PC-3 (cell line): ENCODE data around the gene HAPLN2. TPM values are rescaled to one million over a fixed set of nuclear protein-coding genes. Genes with fewer than 3 reads are reported as not detected.
A peak's percentile ranks its signal among the peaks of the same experiment; 100 is the strongest.

Experiments used
- ATAC-seq: fragments of 200-7000 bp; cut with Tn5 transposase; 2 replicates; pipeline ENCODE4 v1.9.1; 2020; ENCODE audit warnings: mild to moderate bottlenecking, moderate library complexity
- BruUV-seq: library from RNA; stranded (reverse); fragments of 400-500 nt; replicated peaks from 2 replicates; lab custom pipeline; 2021; lab: Mats Ljungman, UMichigan
- CTCF ChIA-PET: fragments of 300-600 bp; sonication (Branson Sonifier 250); formaldehyde crosslinking; loops from one replicate; lab custom pipeline; 2022; ENCODE audit warnings: antibody characterized with exemption; lab: Charles Lee
- POLR2A ChIA-PET: fragments of 300-600 bp; sonication (Branson Sonifier 250); formaldehyde crosslinking; loops from one replicate; lab custom pipeline; 2022; ENCODE audit warnings: antibody characterized with exemption; ENCODE audit not compliant: unreplicated experiment; lab: Charles Lee
- DNase-seq: peaks from one replicate; pipeline ENCODE4 v3.0.0-alpha.2; 2015
- H2AFZ ChIP-seq: fragments of 300-600 bp; sonication (generic); 2 replicates; pipeline ENCODE4 v1.6.0; 2016; ENCODE audit warnings: antibody characterized with exemption, low read length
- H3F3A ChIP-seq: fragments of 300-600 bp; sonication (generic); one replicate; pipeline ENCODE4 v1.6.0; 2017; ENCODE audit warnings: antibody characterized with exemption, low read length, control low read depth, mild to moderate bottlenecking; ENCODE audit not compliant: unreplicated experiment
- H3K27ac ChIP-seq: fragments of 300-600 bp; sonication (generic); 2 replicates; pipeline ENCODE4 v1.5.1; 2016; ENCODE audit warnings: mild to moderate bottlenecking, low read length
- H3K27me3 ChIP-seq: fragments of 300-600 bp; sonication (generic); 2 replicates; pipeline ENCODE4 v1.6.1; 2016; ENCODE audit warnings: low read length, mixed read lengths
- H3K36me3 ChIP-seq: fragments of 300-600 bp; sonication (generic); 2 replicates; pipeline ENCODE4 v1.6.1; 2016; ENCODE audit warnings: low read depth, mixed run types, low read length, mixed read lengths
- H3K4me1 ChIP-seq: fragments of 300-600 bp; sonication (generic); 2 replicates; pipeline ENCODE4 v1.5.1; 2016; ENCODE audit warnings: low read length; ENCODE audit not compliant: insufficient read depth
- H3K4me2 ChIP-seq: fragments of 300-600 bp; sonication (generic); 2 replicates; pipeline ENCODE4 v1.6.0; 2016; ENCODE audit warnings: low read length
- H3K4me3 ChIP-seq: fragments of 300-600 bp; sonication (generic); 2 replicates; pipeline ENCODE4 v1.5.1; 2016; ENCODE audit warnings: mild to moderate bottlenecking, low read length, mixed read lengths
- H3K79me2 ChIP-seq: fragments of 300-600 bp; sonication (generic); 2 replicates; pipeline ENCODE4 v1.6.1; 2017; ENCODE audit warnings: low read length, mixed read lengths
- H3K9ac ChIP-seq: fragments of 300-600 bp; sonication (generic); 2 replicates; pipeline ENCODE4 v1.6.0; 2016; ENCODE audit warnings: mild to moderate bottlenecking, low read length
- H3K9me2 ChIP-seq: fragments of 300-600 bp; sonication (generic); replicated peaks from 2 replicates; pipeline ENCODE4 v1.6.1; 2016; ENCODE audit warnings: mixed run types, low read length, mixed read lengths
- H3K9me3 ChIP-seq: fragments of 300-600 bp; sonication (generic); 2 replicates; pipeline ENCODE4 v1.6.1; 2016; ENCODE audit warnings: low read length, mixed read lengths
- H4K20me1 ChIP-seq: fragments of 300-600 bp; sonication (generic); 2 replicates; pipeline ENCODE4 v1.6.1; 2016; ENCODE audit warnings: low read length, mixed read lengths
- CTCF ChIP-seq: fragments of 300-600 bp; sonication (generic); conservative IDR thresholded peaks from 2 replicates; pipeline ENCODE4 v1.5.1; 2017; ENCODE audit warnings: antibody characterized with exemption, low read depth, mild to moderate bottlenecking, low read length
- EZH2 ChIP-seq: fragments of 300-600 bp; sonication (generic); IDR thresholded peaks from one replicate; pipeline ENCODE4 v1.6.1; 2017; ENCODE audit warnings: antibody characterized with exemption, mild to moderate bottlenecking, low read length; ENCODE audit not compliant: unreplicated experiment
- EZH2phosphoT487 ChIP-seq: fragments of 300-600 bp; sonication (generic); IDR thresholded peaks from 2 replicates; pipeline ENCODE4 v1.6.1; 2018; ENCODE audit warnings: mild to moderate bottlenecking, antibody characterized with exemption, low read length, borderline replicate concordance
- intact Hi-C: fragments of 100-400 bp; cut with micrococcal nuclease; formaldehyde crosslinking; loops from 2 replicates; pipeline ENCODE4 v1.9.0; 2023
- total RNA-seq: library from RNA; depleted of rRNA; stranded (reverse); fragments of >200 nt; gene quantifications from 2 replicates; pipeline ENCODE4 v1.2.3, GENCODE V29; 2014

HAPLN2 gene
- total RNA-seq, 1 experiment from 2014 or later, result 1.1 TPM

GRCh38 chr1:156657741-156658319 lies 38.6 kb downstream of the HAPLN2 start:
- CTCF ChIA-PET, result no interaction called here
- POLR2A ChIA-PET, result no interaction called here

GRCh38 chr1:156658496-156658895 lies 39.3 kb downstream of the HAPLN2 start:
- no peak overlapping the region for H3K4me2 ChIP-seq
- no peaks in the 10 kb centered on the region for H4K20me1 ChIP-seq

More at GRCh38 chr1:156657741-156658319, 38.6 kb downstream of the HAPLN2 start:
- Histone ChIP-seq H3K4me2 (peak overlapping the region; percentile 64), H3K27me3 (0 out of 2 replicates have a peak, but pooled peaks cover 3% of the 10 kb centered on the region), H2AFZ (no peak overlapping the region), H4K20me1 (no peaks in the 10 kb centered on the region), H3K79me2 (peaks cover 15% of the 10 kb centered on the region), H3K36me3 (no peaks in the 10 kb centered on the region), H3K4me3 (no peak overlapping the region), H3K9me2 (no peaks in the 10 kb centered on the region), H3K4me1 (peaks cover 46% of the 10 kb centered on the region), H3K9me3 (no peaks in the 10 kb centered on the region), H3F3A (peaks cover 5% of the 10 kb centered on the region), H3K9ac (no peak overlapping the region), H3K27ac (no peak overlapping the region)
- DNase-seq, result no peak
- TF ChIP-seq CTCF, result peak; percentile 3; the same call in 1 of the 2 replicates
- no peak for TF ChIP-seq EZH2phosphoT487
- BruUV-seq, result no TSS peak
- intact Hi-C loops, result loop anchor here (1.0 kb wide), 1 partner anchor 31 kb away; no protein-coding TSS in a partner anchor
- no peak for ATAC-seq

More at GRCh38 chr1:156658496-156658895, 39.3 kb downstream of the HAPLN2 start:
- no peak overlapping the region for H3K27ac ChIP-seq
- no peak for TF ChIP-seq EZH2phosphoT487
- no peak for TF ChIP-seq EZH2
- TF ChIP-seq CTCF, result no peak
- peaks cover 15% of the 10 kb centered on the region for H3K79me2 ChIP-seq
- no peak overlapping the region for H3K4me3 ChIP-seq
- H3K9me2 ChIP-seq, result no peaks in the 10 kb centered on the region
- H2AFZ ChIP-seq, result no peak overlapping the region
- no peaks in the 10 kb centered on the region for H3K36me3 ChIP-seq
- POLR2A ChIA-PET, result no interaction called here
- BruUV-seq, result no TSS peak
- H3F3A ChIP-seq, result peaks cover 5% of the 10 kb centered on the region
- H3K9me3 ChIP-seq, result no peaks in the 10 kb centered on the region
- intact Hi-C loops, result no loop called here
- CTCF ChIA-PET, result no interaction called here
- peaks cover 52% of the 10 kb centered on the region for H3K4me1 ChIP-seq
- 0 out of 2 replicates have a peak, but pooled peaks cover 3% of the 10 kb centered on the region for H3K27me3 ChIP-seq
- ATAC-seq, result no peak
- H3K9ac ChIP-seq, result no peak overlapping the region
- DNase-seq, result no peak
